OCI-LY7 (cell line): ENCODE data around the gene TTLL6.

ENCODE experiments used
- CTCF ChIP-seq: fragments of 200-600 bp; sonication (generic); conservative IDR thresholded peaks from 2 replicates; pipeline ENCODE4 v1.5.1; 2014; ENCODE audit warnings: mild to moderate bottlenecking, antibody characterized with exemption, low read length, moderate library complexity, mixed read lengths
- EZH2phosphoT487 ChIP-seq: fragments of 200-600 bp; sonication (generic); IDR thresholded peaks from 2 replicates; pipeline ENCODE4 v1.6.1; 2018; ENCODE audit warnings: low read depth, borderline replicate concordance, mild to moderate bottlenecking, mixed run types, antibody characterized with exemption, low read length, moderate library complexity, mixed read lengths

DNA sequence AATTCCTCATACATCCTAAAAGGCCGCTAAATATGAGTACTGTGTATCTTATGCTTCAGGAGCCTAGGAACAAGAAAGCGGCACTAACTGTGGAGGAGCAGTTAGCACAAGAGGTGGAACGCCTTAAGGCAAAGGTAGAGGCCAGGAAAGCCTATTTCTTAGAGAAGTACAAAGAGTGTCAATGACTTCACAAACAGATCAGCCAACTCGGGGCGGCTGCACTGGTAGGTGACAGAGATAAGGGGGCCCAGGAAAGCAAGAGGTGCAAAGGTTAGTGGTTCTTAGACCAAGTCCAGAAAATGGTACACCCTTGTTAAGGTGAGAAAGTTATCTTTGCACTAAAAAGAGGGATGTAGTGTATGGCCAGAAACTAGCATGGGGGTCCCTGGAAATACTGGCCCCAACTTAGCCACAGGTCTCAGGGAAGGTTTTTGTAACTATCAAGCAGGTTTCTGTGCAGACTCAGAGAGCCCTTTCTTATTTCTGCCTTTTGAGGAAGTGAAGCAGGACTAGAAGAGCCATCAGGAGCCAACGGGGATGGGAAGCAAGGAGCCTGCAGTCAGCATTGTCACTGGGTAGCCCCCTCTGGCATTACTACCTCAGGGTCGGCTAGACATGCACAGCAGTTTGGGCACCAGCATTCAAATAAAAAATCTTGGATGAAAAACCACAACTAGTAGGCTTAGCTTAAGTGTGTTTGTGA, 37.9 kb upstream of the TTLL6 start:
- TF ChIP-seq CTCF (no peak), EZH2phosphoT487 (no peak)
